ENCODE results near the gene SPAG16.

Gene SPAG16

DNA sequence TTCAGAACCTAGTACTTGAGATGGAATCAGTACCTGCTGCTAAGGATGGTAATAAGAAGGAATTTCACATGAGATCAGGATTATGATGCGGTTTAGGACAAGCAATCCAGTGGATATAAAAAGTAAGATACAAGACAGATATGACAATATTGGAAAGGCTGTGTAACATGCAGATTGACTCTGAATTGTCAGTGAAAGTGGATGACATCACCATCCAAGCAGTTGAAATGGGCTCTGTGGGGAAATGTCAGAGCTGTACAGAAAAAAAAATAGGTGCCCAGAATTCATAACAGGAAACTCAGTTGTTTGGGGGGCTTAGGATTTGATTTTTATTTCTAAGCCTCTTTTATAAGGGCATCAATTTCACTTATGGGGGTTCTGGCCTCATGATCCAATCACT is 438.3 kb downstream of the SPAG16 start:
- DNase-seq: no peak

DNA sequence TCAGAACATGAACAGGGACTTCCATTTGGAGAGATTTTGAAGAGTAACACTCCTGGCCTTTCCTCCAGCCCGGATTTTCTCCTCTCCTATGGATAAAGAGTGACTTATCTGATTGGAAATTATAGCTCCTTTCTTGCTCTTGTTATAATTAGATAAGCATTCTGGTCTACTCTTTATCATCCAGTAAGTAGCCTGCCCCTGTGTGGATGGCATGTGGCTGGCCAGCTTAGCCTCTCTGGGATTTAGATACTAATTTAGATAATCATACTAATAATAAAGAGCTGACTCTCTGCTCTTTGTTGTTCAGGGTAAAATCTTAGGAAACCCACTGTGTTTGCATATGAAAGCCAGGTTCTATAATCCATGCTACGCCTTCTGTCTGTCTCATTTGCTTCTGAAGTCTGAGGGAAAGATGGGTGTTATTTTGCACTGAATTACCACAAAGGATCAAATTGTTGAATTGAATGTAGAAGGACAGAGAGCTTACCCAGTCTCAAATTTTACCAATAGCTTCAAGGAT is 438.8 kb downstream of the SPAG16 start:
- DNase-seq: no peak

DNA sequence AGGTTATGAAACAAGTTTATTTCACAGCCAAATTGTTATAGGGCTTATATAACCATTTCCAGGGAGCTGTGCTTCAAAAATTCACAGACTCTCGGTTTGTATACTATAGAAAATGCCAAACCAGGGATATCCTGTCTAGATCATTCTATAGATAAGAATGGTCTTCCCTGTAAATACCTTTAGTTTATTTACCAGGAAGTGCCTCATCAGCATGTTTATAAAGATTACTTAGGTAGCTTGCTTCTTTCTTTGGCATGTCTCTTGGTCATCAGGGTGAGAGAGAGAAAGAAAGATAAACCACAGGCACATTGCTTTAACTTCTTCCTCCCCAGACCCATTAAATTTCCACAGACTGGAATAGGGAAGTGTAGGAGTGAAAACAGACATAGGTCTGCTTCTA is 439.4 kb downstream of the SPAG16 start:
- no peak for DNase-seq

DNA sequence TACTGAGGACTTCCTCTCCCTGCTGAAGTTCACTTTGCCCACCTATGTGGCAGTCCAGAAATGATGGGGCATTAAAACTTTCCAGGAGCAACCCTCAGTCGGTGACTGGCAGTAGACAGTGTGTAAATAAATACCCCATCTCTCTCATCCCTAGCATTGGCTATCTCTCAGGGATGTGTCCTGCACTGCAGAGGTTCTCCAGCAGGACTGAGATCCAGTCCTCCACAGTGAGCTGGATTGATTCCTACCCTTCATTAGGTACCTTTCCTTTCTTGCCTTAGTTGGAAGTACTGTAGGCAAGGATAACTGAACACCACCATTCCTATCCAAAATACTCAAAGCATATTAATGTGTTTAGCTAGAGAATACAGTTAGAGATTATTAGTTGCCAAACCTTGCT is 441.8 kb downstream of the SPAG16 start:
- no peak for DNase-seq

DNA sequence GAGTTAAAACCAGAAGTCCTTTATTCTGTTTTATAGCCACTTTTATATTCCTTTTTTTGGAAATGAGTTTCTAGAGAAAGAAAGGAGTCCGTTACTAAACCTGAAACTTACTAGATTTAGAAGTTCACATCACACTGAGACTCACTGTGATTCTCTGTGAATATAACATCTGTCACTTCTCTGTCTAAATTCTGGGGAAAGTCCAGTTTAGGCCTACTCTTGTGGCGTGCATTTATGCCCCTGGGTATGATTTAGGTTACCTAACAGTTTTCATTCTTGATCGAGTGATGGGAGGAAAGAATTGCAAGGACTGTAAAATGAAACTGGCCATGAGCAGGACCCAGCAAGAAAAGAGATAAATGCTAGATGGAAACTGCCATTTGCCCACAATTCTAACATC is 449.6 kb downstream of the SPAG16 start:
- DNase-seq: no peak

DNA sequence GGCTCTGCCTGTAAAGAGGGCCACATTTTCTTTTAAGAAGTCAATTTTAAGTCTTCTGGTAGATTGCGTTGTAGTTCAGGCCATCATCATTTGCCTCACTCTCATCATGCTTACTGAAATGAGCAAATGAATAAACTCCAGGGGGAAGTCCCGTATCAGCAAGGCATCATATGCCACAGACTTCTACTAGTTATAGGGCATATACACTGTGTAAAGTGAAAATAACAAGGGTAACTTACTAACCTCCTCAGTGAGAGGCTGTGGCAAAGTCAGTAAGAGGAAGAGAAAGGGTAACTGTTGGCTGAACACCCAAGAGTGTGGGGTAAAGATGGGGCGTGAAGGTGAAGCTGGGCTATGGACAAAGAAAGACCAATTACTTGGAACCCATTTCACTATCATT is 456.2 kb downstream of the SPAG16 start:
- DNase-seq: no peak

DNA sequence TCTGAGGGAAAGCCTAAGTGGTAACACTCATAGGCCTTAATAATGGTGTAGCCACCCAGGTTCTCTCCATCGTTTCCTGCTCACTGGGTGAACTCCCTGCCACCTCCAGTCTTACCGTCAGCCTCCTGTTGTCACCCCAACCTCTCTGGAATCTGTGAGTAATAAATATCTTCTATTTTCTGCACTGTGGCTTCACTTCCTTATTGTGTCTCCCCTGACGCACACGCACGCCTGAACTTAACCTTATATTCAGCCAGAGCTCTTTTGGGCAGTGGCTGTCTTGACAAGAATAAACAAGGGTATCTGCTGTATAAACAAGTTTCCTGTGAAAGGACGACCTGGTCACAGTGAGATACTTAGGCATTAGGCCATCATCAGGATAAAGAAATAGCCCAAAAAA is 467.2 kb downstream of the SPAG16 start:
- DNase-seq: no peak

DNA sequence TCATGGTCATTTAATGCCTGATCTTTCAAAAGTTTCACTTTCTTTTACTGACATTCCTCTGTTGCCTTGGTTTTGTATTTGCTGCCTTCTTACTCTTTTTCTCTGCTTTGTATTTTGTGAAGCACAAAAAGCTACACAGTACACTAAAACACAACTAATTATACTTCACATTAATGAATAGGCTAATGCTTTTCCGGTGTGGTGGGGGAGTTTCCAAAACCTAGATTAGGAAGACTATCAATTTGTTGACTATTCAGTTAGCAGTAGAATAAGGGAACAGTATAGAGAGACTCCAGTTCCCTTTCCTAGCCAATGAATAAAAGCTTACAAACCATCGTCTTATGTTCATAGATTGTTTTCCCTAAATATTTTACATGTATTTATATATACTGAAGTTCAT is 468.3 kb downstream of the SPAG16 start:
- no peak for DNase-seq

DNA sequence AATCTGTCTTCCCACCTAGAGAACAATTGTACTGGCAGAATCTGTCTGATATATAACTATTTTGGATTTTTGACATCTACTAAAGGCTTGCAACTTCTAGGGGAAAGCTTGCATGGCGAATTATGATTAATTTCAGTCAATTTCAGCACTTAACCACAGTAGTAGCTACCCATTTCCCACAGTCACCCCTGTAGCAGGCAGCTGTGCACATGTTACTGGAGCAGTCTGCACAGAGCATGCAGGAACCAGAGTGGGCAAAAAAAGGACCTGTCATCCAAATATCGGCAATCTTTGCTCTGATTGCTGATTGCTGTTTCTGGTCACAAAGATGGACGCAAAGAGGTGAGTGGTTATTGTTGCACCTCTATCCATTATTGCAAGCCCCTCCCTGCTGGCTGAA is 473.3 kb downstream of the SPAG16 start:
- no peak for DNase-seq

DNA sequence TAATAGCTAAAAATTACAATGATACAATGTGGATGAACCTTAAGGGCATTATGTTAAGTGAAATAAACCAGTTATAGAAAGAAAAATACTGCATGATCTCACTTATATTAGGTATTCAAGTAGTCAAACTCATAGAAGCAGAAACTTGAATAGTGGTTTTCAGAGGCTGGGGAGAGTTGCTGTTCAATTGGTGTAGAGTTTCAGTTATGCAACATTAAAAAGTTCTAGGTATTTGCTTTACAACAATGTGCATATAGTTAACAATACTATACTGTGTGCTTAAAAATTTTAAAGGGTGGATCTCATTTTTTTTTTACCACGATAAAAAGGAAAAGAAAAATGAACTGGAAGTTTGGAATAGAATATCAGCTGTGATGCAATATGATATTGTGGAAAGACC is 479.1 kb downstream of the SPAG16 start:
- no peak for DNase-seq

DNA sequence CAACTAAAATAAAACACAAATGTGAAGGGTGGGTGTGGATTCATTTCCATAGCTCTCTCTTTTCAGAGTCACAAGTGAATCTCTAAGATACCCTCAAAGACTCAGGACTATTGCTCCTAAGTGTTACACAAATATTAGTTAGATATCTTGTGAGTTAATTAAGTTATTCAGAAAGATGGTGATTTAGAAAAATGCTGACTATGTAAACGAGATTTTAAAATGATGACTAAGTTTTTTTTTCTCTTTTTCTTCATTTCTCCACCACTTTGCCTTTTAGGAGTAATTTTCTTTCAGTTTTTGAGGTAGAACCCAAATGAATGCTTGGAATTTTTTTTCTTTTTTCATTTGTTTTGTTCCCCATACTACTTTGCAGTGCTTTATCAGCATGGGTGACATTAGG is 479.7 kb downstream of the SPAG16 start:
- no peak for DNase-seq

DNA sequence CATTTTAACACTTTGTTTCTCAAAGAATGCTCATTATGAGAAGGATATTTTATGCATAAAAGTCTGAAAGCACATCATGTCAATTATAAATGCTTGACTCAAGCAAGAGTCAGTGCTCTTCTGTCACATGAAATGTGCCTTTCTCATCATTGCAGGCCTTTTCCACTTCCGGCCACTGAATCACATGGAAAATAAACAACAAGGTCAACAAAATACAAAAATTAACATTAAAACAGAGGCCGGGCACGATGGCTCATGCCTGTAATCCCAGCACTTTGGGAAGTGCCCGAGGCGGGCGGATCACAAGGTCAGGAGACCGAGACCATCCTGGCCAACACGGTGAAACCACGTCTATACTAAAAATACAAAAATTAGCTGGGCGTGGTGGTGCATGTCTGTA is 480.6 kb downstream of the SPAG16 start:
- DNase-seq: no peak

DNA sequence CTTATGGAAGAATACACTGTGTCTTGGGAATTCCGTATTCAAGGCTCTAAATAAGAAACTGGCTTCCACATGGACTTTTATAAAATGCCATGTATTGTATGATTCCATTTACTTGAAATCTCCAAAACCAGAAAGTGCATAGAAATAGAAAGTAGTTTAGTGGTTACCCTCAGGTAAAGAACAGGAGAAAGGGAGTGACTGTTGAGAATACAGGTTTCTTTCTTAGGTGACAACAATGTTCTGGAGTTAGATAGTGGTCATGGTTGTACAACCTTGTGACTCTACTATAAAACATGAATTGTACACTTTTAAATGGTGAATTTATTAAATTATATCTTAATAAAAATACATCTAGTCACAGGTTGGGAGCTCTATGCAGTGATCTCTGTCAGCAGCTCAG is 481.8 kb downstream of the SPAG16 start:
- no peak for DNase-seq

DNA sequence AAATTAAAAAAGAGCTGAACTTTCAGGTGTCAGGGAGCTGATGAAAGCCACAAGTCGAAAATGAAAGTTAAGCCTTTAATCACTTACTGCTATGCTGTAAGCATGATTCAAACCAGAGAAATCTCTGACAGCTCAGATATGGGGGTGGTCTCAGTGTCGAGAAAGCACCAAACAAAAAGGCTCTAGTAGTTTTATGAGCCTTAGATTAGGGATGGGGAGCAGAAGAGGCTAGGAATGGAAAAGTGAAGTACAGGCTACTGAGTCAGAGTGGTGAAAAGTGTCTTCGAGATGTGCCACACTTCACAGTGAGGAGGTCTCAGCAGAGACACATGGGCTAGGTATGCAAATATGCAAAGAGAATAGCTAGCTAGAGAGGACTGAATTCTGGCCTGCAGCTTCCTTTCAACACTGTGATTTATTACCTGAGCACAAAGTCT is 482.2 kb downstream of the SPAG16 start:
- no peak for DNase-seq

DNA sequence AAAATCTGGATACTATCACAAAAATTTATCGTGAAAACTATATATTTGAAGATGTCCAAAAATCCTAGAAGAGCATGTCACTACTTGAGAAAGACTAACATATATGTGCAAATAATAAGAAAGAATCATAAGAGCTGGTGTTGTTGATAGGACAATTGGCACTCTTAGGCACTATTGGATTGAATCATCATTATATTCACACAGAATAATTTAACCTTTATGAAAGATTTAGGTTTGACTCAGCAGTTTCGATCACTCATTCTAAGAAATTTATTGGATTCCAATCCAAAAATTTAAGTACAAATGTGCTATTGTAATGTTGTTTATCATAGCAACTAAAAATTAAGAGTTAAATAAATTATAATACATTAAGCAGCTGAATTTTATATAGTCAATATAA is 503.6 kb downstream of the SPAG16 start:
- DNase-seq: no peak

DNA sequence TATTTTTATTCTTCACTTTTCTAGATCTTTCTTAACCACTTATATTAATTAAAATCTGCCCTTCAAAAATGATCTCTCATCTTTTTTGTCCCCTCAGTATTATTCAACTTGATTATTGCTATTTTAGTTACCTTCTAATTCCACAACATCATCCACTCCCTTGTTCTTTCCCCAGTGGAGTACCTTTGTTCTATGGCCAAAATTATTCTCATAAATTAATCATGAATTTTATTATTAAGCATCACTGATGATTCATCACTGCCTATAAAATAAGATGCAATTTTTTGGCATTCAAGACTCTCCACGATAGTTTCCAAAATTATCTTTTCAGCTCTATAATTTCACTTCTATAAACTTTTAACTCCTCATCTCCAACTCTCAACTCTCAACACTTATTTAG is 505.7 kb downstream of the SPAG16 start:
- DNase-seq: no peak

DNA sequence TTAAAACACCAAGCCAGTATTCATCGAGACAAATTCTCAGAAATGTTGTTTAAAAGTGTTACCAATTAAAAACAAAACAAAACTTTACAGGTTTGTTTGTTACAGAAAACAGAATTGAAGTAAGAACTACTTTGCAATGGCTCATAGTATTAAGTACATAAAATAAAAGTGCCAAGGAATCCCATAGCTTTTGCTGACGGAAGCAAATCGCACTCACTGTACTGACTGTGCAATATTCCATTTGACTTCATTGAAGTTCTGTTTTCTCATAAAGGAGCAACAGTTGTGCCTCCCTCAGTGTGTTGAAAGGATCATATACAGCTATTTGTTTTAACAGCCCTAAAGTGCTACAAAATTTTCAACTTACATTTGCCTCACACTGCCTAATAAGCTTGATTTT is 507.8 kb downstream of the SPAG16 start:
- no peak for DNase-seq

DNA sequence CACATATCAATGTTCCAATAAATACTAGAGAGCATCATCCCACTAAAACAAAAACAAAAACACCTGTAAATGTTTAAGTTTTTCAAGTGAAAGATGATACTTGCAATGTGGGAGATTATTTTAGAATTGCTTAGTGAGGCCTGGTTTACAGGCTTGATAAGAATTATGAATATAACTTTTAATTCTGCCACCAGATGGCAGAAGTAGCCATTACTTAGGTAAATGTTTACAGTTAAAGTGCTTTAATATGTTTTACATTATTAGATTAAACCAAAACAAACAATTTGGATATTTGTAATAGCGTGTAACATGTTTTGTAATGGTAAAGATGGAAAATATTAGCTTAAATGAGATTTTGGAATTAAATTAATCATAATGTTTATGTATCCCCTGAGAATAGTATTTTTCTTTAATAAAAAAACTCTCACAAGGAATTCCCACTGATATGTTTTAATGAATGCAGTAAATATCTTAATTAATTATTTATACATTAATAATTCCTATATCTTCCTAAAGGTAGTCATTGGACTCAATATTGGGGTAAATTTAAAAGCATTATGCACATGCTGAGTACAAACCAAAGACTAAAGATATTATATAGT is 522.0 kb downstream of the SPAG16 start:
- no peak for DNase-seq

DNA sequence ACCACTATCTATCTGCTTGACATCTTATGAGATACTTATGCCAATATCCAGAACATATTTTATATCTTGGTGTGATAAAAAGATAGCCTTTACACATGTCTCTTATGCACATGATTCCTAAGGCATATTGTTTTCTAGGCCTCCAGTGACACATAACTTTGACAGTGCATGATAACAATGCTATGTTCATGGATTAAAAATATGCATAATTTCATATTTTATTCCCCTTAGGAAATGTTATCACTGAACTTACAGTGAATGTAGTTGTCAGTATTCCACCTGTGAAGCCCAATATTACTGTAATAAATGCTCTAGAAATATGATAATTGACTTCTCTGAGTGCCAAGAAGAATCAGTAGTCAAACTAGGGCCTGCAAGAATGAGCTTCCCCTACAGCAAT is 532.3 kb downstream of the SPAG16 start:
- DNase-seq: no peak

DNA sequence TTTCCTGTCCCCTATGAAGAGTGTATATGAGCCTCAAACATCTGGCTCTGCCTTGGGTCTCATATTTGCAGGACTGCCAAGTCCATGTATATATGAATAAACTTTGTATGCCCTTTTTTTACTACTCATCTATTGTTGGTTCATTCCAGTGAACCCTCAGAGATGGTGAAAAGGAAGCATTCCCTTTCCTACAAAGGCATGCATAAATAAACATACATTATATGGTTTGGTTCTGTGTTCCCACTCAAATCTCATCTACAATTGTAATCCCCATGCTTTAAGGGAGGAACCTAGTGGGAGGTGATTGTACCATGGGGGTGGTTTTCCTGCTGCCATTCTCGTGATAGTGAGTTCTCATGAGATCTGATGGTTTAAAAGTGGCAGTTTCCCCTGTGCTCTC is 534.2 kb downstream of the SPAG16 start:
- no peak for DNase-seq

DNA sequence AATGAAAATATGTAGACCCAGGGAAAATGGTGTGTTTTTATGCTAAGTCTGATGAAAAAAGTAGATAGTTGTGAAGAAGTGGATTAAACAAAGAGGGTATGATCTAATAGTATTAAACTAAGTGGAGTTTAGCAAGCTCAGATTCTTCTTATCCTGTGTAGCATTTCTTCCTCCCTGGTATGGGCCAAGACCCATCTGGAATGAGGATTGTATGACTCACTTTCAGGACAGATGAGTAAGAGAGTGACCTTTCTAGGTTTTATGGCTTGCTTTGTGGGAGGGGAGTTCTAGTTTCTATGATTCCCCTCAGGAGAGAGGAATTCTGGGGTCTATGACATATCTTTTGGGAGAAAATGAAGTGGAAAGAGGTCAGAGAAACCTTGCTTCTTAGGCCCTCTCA is 550.1 kb downstream of the SPAG16 start:
- DNase-seq: no peak

DNA sequence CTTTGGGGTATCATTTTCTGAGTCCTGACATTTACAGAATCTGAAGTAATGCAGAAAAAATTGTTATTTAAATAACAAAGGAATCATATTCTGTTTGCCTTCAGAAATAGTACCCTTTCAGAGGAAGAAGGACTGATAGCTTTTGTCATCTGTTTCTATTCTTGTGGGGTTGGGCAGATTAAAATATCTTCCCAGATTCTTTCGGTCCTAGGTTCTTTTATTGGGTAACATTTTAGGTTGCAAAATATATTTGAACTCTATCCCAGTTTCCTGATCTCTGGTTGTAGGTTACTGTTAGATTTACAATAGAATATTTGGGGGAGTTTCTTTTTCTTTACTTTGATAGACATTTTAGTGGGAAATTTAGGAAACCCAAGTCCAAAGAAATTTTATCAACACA is 550.5 kb downstream of the SPAG16 start:
- DNase-seq: no peak

DNA sequence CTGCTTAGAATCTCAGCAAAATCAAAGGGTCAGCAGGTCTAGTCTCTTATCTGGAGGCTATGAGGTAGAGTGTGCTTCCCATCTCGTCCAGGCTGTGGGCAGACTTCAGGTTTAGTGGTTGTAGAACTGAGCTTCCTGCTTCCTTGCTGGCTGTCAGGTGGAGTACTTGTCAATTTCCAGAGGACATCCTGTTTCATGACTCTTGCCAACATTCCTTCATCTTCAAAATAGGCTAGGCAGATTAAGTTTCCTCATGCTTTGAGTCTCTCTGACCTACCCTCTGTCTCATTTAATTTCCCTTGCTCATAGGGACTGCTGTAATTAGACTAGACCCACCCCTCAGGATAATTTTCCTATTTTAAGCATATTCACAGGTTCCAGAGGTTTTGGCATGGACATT is 562.6 kb downstream of the SPAG16 start:
- DNase-seq: no peak

DNA sequence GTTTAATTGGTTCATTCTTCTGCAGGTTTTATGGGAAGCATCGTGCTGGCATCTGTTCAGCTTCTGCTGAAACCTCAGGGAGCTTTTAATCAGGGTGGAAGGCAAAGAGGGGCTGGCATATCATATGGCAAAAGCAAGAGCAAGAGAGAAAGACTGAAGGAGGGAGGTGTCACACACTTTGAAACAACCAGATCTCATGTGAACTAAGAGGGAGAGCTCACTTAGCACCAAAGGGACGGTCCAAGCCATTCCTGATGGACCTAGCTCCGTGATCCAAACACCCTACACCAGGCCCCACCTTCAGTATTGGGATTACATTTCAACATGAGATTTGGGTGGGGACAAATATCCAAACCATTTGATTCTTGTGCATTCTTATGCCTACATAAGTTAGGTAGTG is 563.1 kb downstream of the SPAG16 start:
- DNase-seq: no peak

DNA sequence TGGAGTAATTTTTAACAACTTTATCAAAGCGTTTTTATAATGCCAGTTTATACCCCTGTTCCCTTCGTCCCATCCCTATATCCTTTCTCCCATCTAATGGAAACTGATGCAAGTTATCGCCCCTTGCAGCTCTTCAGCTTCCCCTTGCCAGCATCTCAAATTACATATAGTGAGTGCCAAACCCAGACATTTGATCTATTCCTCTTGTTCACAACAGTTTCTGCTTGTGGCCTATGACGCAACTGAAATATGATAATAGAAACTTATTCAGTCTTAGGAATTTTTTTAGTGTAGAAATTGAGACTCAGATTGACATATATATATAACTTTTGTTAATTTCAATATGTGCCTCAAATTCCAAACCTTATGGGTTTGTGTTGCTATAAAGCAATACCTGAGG is 564.4 kb downstream of the SPAG16 start:
- peak; percentile 11 for DNase-seq

DNA sequence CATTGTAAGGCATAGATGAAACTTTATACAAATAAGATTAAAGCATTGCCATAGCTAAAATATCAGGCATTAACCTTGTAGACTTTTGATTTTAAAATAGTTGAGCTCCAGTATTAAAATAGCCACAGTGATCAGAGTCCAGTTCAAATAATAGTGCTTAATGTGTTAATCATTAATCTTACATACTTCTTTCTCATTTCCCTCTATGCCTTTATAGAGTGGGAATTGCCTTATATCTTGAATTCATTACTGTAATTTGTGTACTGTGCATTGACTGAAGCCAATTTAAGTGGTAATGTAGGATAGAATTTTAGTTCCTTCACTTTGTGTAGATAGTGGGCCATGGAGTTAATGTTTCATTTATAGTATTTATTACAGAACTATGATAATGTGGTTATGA is 577.4 kb downstream of the SPAG16 start:
- DNase-seq: no peak
